Lower leg skin (tissue), 3 donors: ENCODE results near the gene KLHL6.

Experiments
- CTCF ChIP-seq, 3 donors: fragments of 450-650 bp; IDR thresholded peaks; one replicate each; pipeline ENCODE4 v1.5.1; 2016; ENCODE audit warnings: antibody characterized with exemption in 3 of 3, mild to moderate bottlenecking in 3 of 3, moderate library complexity in 2 of 3
- POLR2A ChIP-seq, 2 donors: fragments of 450-650 bp; IDR thresholded peaks; one replicate each; pipeline ENCODE4 v1.6.1; 2016 to 2017; ENCODE audit warnings: antibody characterized with exemption in 2 of 2, mild to moderate bottlenecking in 1 of 2, moderate library complexity in 1 of 2

GRCh38 chr3:183560607-183561006 lies 5.1 kb upstream of the KLHL6 start:
- no peak for TF ChIP-seq POLR2A (IDR thresholded peaks at IDR 0.05)
- no peak for TF ChIP-seq CTCF (IDR thresholded peaks at IDR 0.05)
